ENCODE results near the gene DECR2. TPM values are rescaled to one million over a fixed set of nuclear protein-coding genes. Genes with fewer than 3 reads are reported as not detected.

Gene DECR2
- total RNA-seq, 1 donor from 2014 or later, result 6.7 TPM

- no peak for DNase-seq
- no peak overlapping the region for H3K27ac Mint-ChIP-seq
- ATAC-seq (ENCODE audit: low read depth), result no peak
- TF ChIP-seq, protein P1, sequence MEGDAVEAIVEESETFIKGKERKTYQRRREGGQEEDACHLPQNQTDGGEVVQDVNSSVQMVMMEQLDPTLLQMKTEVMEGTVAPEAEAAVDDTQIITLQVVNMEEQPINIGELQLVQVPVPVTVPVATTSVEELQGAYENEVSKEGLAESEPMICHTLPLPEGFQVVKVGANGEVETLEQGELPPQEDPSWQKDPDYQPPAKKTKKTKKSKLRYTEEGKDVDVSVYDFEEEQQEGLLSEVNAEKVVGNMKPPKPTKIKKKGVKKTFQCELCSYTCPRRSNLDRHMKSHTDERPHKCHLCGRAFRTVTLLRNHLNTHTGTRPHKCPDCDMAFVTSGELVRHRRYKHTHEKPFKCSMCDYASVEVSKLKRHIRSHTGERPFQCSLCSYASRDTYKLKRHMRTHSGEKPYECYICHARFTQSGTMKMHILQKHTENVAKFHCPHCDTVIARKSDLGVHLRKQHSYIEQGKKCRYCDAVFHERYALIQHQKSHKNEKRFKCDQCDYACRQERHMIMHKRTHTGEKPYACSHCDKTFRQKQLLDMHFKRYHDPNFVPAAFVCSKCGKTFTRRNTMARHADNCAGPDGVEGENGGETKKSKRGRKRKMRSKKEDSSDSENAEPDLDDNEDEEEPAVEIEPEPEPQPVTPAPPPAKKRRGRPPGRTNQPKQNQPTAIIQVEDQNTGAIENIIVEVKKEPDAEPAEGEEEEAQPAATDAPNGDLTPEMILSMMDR (IDR thresholded peaks at IDR 0.05), result no peak
- peaks cover 13% of the 10 kb centered on the region for H3K4me1 Mint-ChIP-seq
- H3K27me3 Mint-ChIP-seq, result no peaks in the 10 kb centered on the region
- intact Hi-C loops (cut with micrococcal nuclease), result no loop called here
- H3K9me3 Mint-ChIP-seq, result no peaks in the 10 kb centered on the region
- CTCF ChIA-PET, result no interaction called here
- POLR2A ChIA-PET, result no interaction called here
- H3K4me3 Mint-ChIP-seq, result no peak overlapping the region
- H3K36me3 Mint-ChIP-seq (ENCODE audit: low read depth), result peaks cover 30% of the 10 kb centered on the region
Observed at GRCh38 chr16:373020-373598, 28.6 kb upstream of the DECR2 start.

DNA sequence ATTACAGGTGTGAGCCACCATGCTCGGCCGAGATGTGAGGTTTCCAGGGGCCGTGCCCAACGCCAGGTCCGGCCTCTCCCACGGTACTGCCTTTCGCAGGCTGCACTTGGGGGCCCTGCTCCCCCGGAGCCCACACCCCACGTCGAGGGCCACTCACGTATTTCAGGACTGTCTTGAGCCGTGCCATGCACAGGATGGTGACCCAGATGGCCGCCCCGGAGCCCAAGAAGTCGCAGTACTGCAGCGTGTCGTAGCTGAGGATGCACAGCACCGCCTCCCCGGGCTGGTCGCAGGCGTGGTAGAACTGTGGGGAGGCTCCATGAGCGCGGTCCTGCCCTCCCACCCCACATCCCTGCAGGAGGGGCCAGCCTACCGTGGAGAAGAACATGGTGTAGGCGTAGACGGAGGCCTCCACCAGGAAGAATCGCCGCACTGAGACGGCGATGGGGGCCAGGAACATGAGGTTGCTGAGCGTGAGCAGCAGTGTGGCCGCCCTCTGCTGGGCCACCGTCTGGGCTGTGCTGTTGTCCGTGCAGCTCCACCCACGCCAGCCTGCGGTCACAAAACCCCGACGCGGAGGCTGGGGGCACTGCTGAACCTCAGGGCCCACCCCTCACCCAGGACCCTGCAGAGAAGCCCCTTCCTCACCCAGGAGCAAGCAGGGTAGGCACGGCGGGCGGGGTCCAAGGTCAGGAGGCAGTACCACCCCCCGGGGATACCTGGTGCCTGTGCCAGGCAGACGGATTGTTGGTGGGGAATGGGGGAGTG is 27.7 kb upstream of the DECR2 start:
- ChIA-PET CTCF (no interaction called here), POLR2A (no interaction called here)
- Mint-ChIP-seq H3K27me3 (no peaks in the 10 kb centered on the region), H3K4me1 (peaks cover 13% of the 10 kb centered on the region), H3K27ac (no peak overlapping the region), H3K9me3 (no peaks in the 10 kb centered on the region), H3K4me3 (no peak overlapping the region), H3K36me3 (ENCODE audit: low read depth) (peaks cover 22% of the 10 kb centered on the region)
- DNase-seq, result no peak
- intact Hi-C loops (cut with micrococcal nuclease), result no loop called here
- no peak for ATAC-seq (ENCODE audit: low read depth)
- TF ChIP-seq, protein P1 (IDR thresholded peaks at IDR 0.05), result no peak

GRCh38 chr16:374616-374926 is 27.1 kb upstream of the DECR2 start:
- Mint-ChIP-seq H3K9me3 (no peaks in the 10 kb centered on the region), H3K4me1 (peaks cover 11% of the 10 kb centered on the region), H3K27me3 (no peaks in the 10 kb centered on the region), H3K27ac (no peak overlapping the region), H3K4me3 (no peak overlapping the region), H3K36me3 (ENCODE audit: low read depth) (peaks cover 21% of the 10 kb centered on the region)
- intact Hi-C loops (cut with micrococcal nuclease), result no loop called here
- ChIA-PET POLR2A (no interaction called here), CTCF (no interaction called here)
- TF ChIP-seq, protein P1 (IDR thresholded peaks at IDR 0.05), result no peak
- ATAC-seq (ENCODE audit: low read depth) (no peak), DNase-seq (no peak)

GRCh38 chr16:375212-375611 is 26.5 kb upstream of the DECR2 start:
- TF ChIP-seq, protein P1 (IDR thresholded peaks at IDR 0.05), result no peak
- no peak for DNase-seq
- H3K36me3 Mint-ChIP-seq (ENCODE audit: low read depth), result peaks cover 21% of the 10 kb centered on the region
- no peak for ATAC-seq (ENCODE audit: low read depth)
- no peak overlapping the region for H3K4me3 Mint-ChIP-seq
- intact Hi-C loops (cut with micrococcal nuclease), result no loop called here
- H3K27me3 Mint-ChIP-seq, result no peaks in the 10 kb centered on the region
- no peaks in the 10 kb centered on the region for H3K9me3 Mint-ChIP-seq
- ChIA-PET POLR2A (no interaction called here), CTCF (no interaction called here)
- H3K4me1 Mint-ChIP-seq, result peaks cover 14% of the 10 kb centered on the region
- no peak overlapping the region for H3K27ac Mint-ChIP-seq

DNA sequence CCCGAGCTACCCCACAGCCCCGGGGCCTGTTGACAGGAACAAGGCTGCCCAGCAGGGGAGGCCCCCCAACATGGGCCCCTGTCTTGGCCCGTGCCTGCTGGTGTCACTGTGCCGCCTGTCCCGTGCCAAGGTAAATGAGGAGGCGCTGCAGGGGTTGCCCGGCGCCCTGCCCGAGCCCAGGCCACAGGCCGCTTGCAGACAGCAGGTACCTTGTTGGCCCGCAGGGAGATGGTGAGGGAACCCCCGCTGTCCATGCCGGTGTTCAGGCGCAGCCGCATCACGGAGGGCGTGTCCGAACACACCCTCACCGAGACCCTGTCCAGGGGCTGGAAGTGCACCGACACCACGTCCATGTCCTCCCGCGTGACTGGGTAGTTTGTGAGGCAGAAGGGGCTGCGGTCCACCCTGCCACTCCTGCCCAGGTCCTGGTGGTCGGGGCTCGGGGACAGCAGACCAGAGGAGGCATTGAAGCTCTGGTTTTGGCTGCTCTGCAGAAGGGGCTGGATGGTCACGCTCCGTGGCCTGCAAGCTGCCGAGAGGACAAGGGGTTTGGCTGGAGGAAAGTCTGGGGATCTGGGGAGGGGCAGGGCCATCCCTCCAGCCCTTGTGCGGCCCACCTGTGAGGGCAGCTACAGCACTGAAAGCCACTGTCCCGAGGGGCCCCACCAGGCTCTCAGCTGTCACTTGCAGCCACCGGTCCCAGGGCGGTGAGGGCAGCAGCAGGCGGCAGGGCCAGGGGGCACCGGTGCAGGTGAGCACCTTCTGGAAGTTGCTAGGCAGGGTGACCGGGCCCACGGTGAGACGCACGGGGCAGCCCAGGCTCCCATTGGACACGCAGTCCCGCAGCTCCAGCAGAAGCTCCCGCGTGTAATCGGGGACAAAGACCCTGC is 25.5 kb upstream of the DECR2 start:
- ATAC-seq (ENCODE audit: low read depth) (no peak), DNase-seq (no peak)
- H3K27me3 Mint-ChIP-seq, result no peaks in the 10 kb centered on the region
- H3K4me3 Mint-ChIP-seq, result no peak overlapping the region
- ChIA-PET POLR2A (no interaction called here), CTCF (no interaction called here)
- H3K27ac Mint-ChIP-seq, result no peak overlapping the region
- TF ChIP-seq, protein P1 (IDR thresholded peaks at IDR 0.05), result no peak
- H3K4me1 Mint-ChIP-seq, result peaks cover 12% of the 10 kb centered on the region
- H3K36me3 Mint-ChIP-seq (ENCODE audit: low read depth), result peaks cover 18% of the 10 kb centered on the region
- intact Hi-C loops (cut with micrococcal nuclease), result no loop called here
- H3K9me3 Mint-ChIP-seq, result no peaks in the 10 kb centered on the region
